ENCODE measurements around the gene BRD4.

BRD4 gene

DNA sequence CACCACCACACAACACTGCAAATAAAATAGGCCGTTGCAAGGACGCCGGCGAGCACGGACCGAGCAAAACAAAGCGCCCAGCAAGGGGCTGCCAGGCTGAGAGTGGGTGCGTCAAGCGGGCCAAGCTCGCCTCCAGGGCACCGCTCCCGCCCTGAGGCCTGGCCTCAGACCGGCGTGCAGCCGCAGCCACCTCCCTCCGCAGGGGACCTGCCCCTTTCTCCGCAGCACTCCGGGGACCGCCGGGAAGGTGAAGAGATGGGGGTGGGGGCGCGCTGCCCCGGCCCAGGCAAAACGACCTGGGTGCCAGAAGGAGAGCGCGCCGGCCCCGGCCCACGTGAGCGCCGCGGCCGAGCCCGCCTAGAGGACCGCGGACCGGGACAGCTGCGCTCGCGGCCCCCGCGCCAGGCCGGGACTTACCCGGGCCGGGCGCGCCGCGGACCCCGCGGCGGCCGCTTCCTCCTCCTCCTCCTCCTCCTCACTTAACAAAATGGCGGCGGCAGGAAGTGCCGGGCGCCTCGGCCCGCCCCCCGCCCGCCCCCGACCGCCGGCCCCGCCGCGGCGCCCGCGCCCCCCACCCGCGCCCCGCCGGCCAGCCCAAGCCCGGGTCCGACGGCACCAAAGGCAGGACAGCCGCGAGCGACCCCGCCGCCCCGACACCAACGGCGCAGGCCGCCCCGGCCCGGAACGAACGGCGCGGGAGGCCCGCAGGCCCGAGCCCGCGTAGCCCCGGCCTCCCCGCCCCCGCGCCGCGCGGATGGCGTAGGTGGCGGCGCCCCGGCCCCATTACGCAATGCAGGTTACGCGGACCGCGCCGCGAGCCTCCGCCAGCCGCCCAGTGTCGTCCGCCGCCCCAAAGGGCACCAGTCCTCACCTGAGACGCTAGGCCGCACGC is 674 bp downstream of the BRD4 start:
- no peak for TF ChIP-seq CTCF (IDR thresholded peaks at IDR 0.05; ENCODE audit: control insufficient read depth, insufficient read depth, low read depth, low read length, missing control alignments)
- peak overlapping the region; percentile 82 for H3K4me3 ChIP-seq (ENCODE audit: control insufficient read depth, low read depth, low read length)
- DNase-seq (ENCODE audit: low read depth), result no peak

DNA sequence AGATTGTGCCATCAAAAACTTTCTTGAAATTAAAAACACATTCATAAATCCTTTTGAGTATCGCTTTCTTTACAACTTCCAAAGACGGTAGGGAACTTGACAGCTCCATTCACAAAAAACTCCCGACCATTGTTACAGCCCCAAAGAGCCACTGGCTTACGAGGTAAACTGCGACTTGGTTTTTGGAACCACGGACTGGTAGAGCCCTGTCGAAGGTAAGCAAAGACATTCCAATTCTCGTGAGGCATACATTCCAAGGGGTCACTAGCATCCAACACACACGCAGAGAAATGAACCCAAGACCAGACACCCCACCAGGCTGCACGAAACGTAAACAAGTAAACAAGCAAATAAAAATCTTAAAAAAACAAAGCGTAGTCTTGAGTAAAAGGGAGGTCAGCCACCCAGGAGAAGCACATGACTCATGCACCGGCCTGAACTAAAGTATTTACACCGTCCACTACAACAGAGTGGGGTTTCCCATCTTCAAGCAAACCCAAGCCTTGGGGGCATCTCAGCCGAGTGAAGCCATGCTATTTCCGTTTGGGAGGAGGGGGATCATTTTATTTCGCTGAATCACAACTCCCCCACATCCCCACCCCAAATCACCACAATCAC is 1.4 kb downstream of the BRD4 start:
- peak; percentile 52 for DNase-seq (ENCODE audit: low read depth)
- no peak for TF ChIP-seq CTCF (IDR thresholded peaks at IDR 0.05; ENCODE audit: control insufficient read depth, insufficient read depth, low read depth, low read length, missing control alignments)
- H3K4me3 ChIP-seq (ENCODE audit: control insufficient read depth, low read depth, low read length), result peak overlapping the region; percentile 82

GRCh38 chr19:15328312-15328711 is 4.0 kb downstream of the BRD4 start:
- no peak for TF ChIP-seq CTCF (IDR thresholded peaks at IDR 0.05; ENCODE audit: control insufficient read depth, insufficient read depth, low read depth, low read length, missing control alignments)
- DNase-seq (ENCODE audit: low read depth), result no peak
- H3K4me3 ChIP-seq (ENCODE audit: control insufficient read depth, low read depth, low read length), result no peak overlapping the region

DNA sequence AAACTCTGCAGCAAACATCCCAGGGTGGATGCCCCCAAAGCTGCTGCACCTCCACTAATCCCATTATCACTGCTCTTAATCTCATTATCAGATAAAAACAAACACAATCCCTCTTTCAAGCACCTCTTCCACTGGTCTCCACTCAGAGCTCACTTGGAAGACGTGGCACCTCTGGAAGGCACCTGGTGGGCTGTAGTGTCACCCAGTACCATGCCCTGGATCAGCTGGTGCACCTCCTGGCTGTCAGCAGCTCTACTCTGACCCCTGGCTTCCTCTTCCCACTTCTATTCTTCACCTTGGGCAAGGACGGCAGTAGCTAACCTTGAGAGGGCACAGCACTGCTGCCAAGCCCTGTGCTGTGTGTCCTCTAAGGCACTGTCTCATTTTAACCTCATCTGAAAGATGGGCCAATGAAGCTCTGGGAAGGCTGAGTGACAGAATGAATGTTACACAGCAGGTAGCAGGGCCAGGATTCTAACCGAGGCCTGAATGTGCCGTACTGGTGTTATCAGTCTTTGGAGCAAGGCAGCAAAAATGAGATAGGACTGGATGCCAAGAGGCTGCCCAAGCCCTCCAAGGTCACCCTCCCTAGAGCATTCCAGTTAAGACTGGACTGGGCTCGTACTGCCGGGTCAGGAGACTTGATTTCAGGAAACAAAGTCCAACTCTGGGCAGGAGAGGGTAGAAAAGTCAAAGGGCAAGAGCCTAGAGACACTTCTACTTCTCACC is 7.4 kb downstream of the BRD4 start:
- H3K4me3 ChIP-seq (ENCODE audit: control insufficient read depth, low read depth, low read length), result no peak overlapping the region
- TF ChIP-seq CTCF (IDR thresholded peaks at IDR 0.05; ENCODE audit: control insufficient read depth, insufficient read depth, low read depth, low read length, missing control alignments), result no peak
- no peak for DNase-seq (ENCODE audit: low read depth)

GRCh38 chr19:15323496-15324235 is 8.7 kb downstream of the BRD4 start:
- DNase-seq (ENCODE audit: low read depth), result no peak
- no peak overlapping the region for H3K4me3 ChIP-seq (ENCODE audit: control insufficient read depth, low read depth, low read length)
- TF ChIP-seq CTCF (IDR thresholded peaks at IDR 0.05; ENCODE audit: control insufficient read depth, insufficient read depth, low read depth, low read length, missing control alignments), result no peak

DNA sequence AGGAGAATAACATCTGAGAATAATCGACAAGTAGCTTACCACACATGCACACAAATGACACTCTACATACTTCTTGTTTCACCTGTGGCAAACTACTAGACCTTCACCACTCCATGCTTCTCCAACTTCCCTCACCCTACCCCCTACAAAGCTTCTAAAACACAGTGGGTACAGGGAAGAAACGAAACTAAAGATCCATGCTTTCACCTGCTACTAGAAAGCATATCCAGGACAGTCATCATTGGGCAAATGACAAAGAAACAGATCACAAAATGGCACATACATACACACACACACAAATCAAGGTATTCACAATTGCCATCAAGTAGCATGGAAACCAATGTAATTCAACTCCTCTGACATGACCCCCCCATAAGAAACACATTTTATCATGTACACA is 10.6 kb downstream of the BRD4 start:
- no peak overlapping the region for H3K4me3 ChIP-seq (ENCODE audit: control insufficient read depth, low read depth, low read length)
- TF ChIP-seq CTCF (IDR thresholded peaks at IDR 0.05; ENCODE audit: control insufficient read depth, insufficient read depth, low read depth, low read length, missing control alignments), result no peak
- DNase-seq (ENCODE audit: low read depth), result no peak

Measured in AG09309 (cell line).